IMR-90 (cell line): Measurements from ENCODE around the gene MACO1. TPM values are rescaled to one million over a fixed set of nuclear protein-coding genes. Genes with fewer than 3 reads are reported as not detected.

Experiments
- ATAC-seq: fragments of 200-7000 bp; cut with Tn5 transposase; 2 replicates; pipeline ENCODE4 v1.9.1; 2020; ENCODE audit warnings: low read depth, mild to moderate bottlenecking, moderate library complexity
- BruUV-seq: library from RNA; stranded (reverse); fragments of 400-500 nt; replicated peaks from 2 replicates; lab custom pipeline; 2021; lab: Mats Ljungman, UMichigan
- CTCF ChIA-PET: fragments of 300-600 bp; formaldehyde crosslinking; extraction: SDS; loops from one replicate; lab custom pipeline; 2021; ENCODE audit warnings: antibody characterized with exemption; lab: Yijun Ruan, JAX
- POLR2A ChIA-PET: fragments of 300-600 bp; sonication (Branson Sonifier 250); formaldehyde crosslinking; loops from one replicate; lab custom pipeline; 2022; ENCODE audit warnings: antibody characterized with exemption; ENCODE audit not compliant: unreplicated experiment; lab: Charles Lee
- DNase-seq: peaks from one replicate; pipeline ENCODE4 v3.0.0; 2013
- H2AFZ ChIP-seq: replicated peaks from 2 replicates; pipeline ENCODE3; 2013; ENCODE audit warnings: low read length, mild to moderate bottlenecking; ENCODE audit not compliant: poor library complexity
- H2AK5ac ChIP-seq: 2 replicates; pipeline ENCODE4 v1.6.1; 2013; ENCODE audit warnings: low read depth, low read length, inconsistent platforms
- H2AK9ac ChIP-seq: replicated peaks from 2 replicates; pipeline ENCODE3; 2013; ENCODE audit warnings: mild to moderate bottlenecking, low read depth, low read length, moderate library complexity; ENCODE audit not compliant: poor library complexity
- H2BK120ac ChIP-seq: 2 replicates; pipeline ENCODE4 v1.6.1; 2013; ENCODE audit warnings: low read depth, low read length, inconsistent platforms
- H2BK15ac ChIP-seq: 3 replicates; pipeline ENCODE4 v1.6.1; 2013; ENCODE audit warnings: low read depth, low read length, inconsistent platforms
- H2BK20ac ChIP-seq: 2 replicates; pipeline ENCODE4 v1.6.1; 2013; ENCODE audit warnings: low read depth, mild to moderate bottlenecking, inconsistent platforms, low read length, moderate library complexity
- H2BK5ac ChIP-seq: 2 replicates; pipeline ENCODE4 v1.6.1; 2013; ENCODE audit warnings: mild to moderate bottlenecking, low read depth, low read length, inconsistent platforms; ENCODE audit not compliant: poor library complexity, severe bottlenecking
- H3K14ac ChIP-seq: replicated peaks from 2 replicates; pipeline ENCODE4 v1.6.1; 2013; ENCODE audit warnings: low read depth, low read length, inconsistent platforms
- H3K18ac ChIP-seq: 2 replicates; pipeline ENCODE4 v1.6.1; 2013; ENCODE audit warnings: low read depth, low read length, control low read depth
- H3K23ac ChIP-seq: 2 replicates; pipeline ENCODE4 v1.6.1; 2013; ENCODE audit warnings: low read depth, low read length, inconsistent platforms
- H3K27ac ChIP-seq: 2 replicates; pipeline ENCODE4 v1.5.1; 2013; ENCODE audit warnings: mild to moderate bottlenecking, control low read depth, low read length; ENCODE audit not compliant: insufficient read depth
- H3K27me3 ChIP-seq: 2 replicates; pipeline ENCODE4 v1.6.1; 2013; ENCODE audit warnings: low read length; ENCODE audit not compliant: control insufficient read depth, insufficient read depth
- H3K36me3 ChIP-seq: 2 replicates; pipeline ENCODE4 v1.6.1; 2013; ENCODE audit warnings: low read length, mixed read lengths; ENCODE audit not compliant: control insufficient read depth, insufficient read depth
- H3K4ac ChIP-seq: 2 replicates; pipeline ENCODE4 v1.6.1; 2013; ENCODE audit warnings: low read depth, low read length, inconsistent platforms
- H3K4me1 ChIP-seq: 2 replicates; pipeline ENCODE4 v1.6.1; 2013; ENCODE audit warnings: low read length, mixed read lengths; ENCODE audit not compliant: control insufficient read depth, insufficient read depth
- H3K4me2 ChIP-seq: 2 replicates; pipeline ENCODE4 v1.6.1; 2013; ENCODE audit warnings: low read depth, mild to moderate bottlenecking, control low read depth, low read length, moderate library complexity
- H3K4me3 ChIP-seq: 2 replicates; pipeline ENCODE4 v1.5.1; 2013; ENCODE audit warnings: low read depth, mild to moderate bottlenecking, control low read depth, low read length, moderate library complexity; ENCODE audit not compliant: insufficient read depth
- H3K56ac ChIP-seq: 2 replicates; pipeline ENCODE4 v1.6.1; 2013; ENCODE audit warnings: low read length, inconsistent platforms; ENCODE audit not compliant: insufficient read depth; ENCODE audit errors: extremely low read depth
- H3K79me1 ChIP-seq, 2 experiments: 2 replicates each; pipeline ENCODE4 v1.6.1; 2013; ENCODE audit warnings: low read length in 2 of 2, inconsistent platforms in 1 of 2, low read depth in 1 of 2
- H3K9ac ChIP-seq: 2 replicates; pipeline ENCODE4 v1.6.1; 2013; ENCODE audit warnings: low read depth, low read length, control low read depth
- H3K9me1 ChIP-seq: 2 replicates; pipeline ENCODE4 v1.6.1; 2013; ENCODE audit warnings: low read length, inconsistent platforms; ENCODE audit not compliant: insufficient read depth
- H3K9me3 ChIP-seq: 2 replicates; pipeline ENCODE4 v1.6.1; 2013; ENCODE audit warnings: low read length; ENCODE audit not compliant: control insufficient read depth, insufficient read depth
- H4K20me1 ChIP-seq: 2 replicates; pipeline ENCODE4 v1.6.1; 2013; ENCODE audit warnings: low read length, inconsistent platforms; ENCODE audit not compliant: insufficient read depth
- H4K5ac ChIP-seq: 2 replicates; pipeline ENCODE4 v1.6.1; 2013; ENCODE audit warnings: mild to moderate bottlenecking, low read depth, low read length, control low read depth
- H4K8ac ChIP-seq, 2 experiments: 2 replicates each; pipeline ENCODE4 v1.6.1; 2013; ENCODE audit warnings: low read depth in 2 of 2, low read length in 2 of 2, control low read depth in 1 of 2, inconsistent platforms in 1 of 2
- H4K91ac ChIP-seq: 2 replicates; pipeline ENCODE4 v1.6.1; 2013; ENCODE audit warnings: low read depth, low read length, inconsistent platforms; ENCODE audit not compliant: insufficient read depth
- CHD1 ChIP-seq: IDR thresholded peaks from 2 replicates; pipeline ENCODE4 v1.6.1; 2012; ENCODE audit warnings: low read depth, low read length, improper control_type of control experiment
- MAZ ChIP-seq: IDR thresholded peaks from 2 replicates; pipeline ENCODE4 v1.6.1; 2012; ENCODE audit warnings: low read depth, mild to moderate bottlenecking, low read length, improper control_type of control experiment, moderate library complexity, borderline replicate concordance
- NFE2L2 ChIP-seq: fragments of 150-350 bp; IDR thresholded peaks from 2 replicates; pipeline ENCODE4 v1.6.1; 2016; ENCODE audit warnings: low read depth, mild to moderate bottlenecking, low read length
- RAD21 ChIP-seq: IDR thresholded peaks from 2 replicates; pipeline ENCODE4 v1.6.1; 2012; ENCODE audit warnings: low read length, improper control_type of control experiment
- SMC3 ChIP-seq: fragments of 150-350 bp; IDR thresholded peaks from 2 replicates; pipeline ENCODE4 v1.6.1; 2016; ENCODE audit warnings: low read depth, mild to moderate bottlenecking, antibody characterized with exemption, low read length, moderate library complexity
- WGBS, 2 experiments: methylation state at CpG; one replicate each; pipeline versions ENCODE4 v1.1.5 to v1.1.7; 2013; ENCODE audit warnings: missing lambda C conversion rate in 2 of 2; ENCODE audit not compliant: insufficient read length in 1 of 2; ENCODE audit errors: extremely low coverage in 2 of 2; 5-methylcytosine and 5-hydroxymethylcytosine counted together
- dilution Hi-C: fragments of 300-500 bp; cut with HindIII; formaldehyde crosslinking; loops from one replicate; pipeline ENCODE4 v1.14.3; 2018; ENCODE audit warnings: low sequenced_read_pairs; ENCODE audit not compliant: unreplicated experiment
- in situ Hi-C: fragments of 300-500 bp; cut with MboI; formaldehyde crosslinking; loops from 3 replicates; pipeline ENCODE4 v1.14.3; 2019; ENCODE audit warnings: low sequenced_read_pairs, inconsistent platforms, mixed read lengths
- intact Hi-C: fragments of 100-400 bp; cut with micrococcal nuclease; formaldehyde crosslinking; loops from 2 replicates; pipeline ENCODE4 v1.10.0; 2022
- polyA plus RNA-seq, 3 experiments: library from polyadenylated mRNA; depleted of rRNA; stranded (reverse); fragments of >200 nt; gene quantifications; 2 replicates each; pipeline ENCODE4 v1.2.3, GENCODE V29; 2012; ENCODE audit warnings: low replicate concordance in 1 of 3
- total RNA-seq: library from RNA; depleted of rRNA; stranded (reverse); fragments of >200 nt; gene quantifications from 2 replicates; pipeline ENCODE4 v1.2.3, GENCODE V29; 2012
- TF ChIP-seq, protein P1 (sequence below): conservative IDR thresholded peaks from 2 replicates; pipeline ENCODE4 v1.5.1; 2012; ENCODE audit warnings: mild to moderate bottlenecking, low read depth, low read length, improper control_type of control experiment
- TF ChIP-seq, protein P2 (sequence below): fragments of 150-350 bp; IDR thresholded peaks from 2 replicates; pipeline ENCODE4 v1.6.1; 2016; ENCODE audit warnings: low read depth, mild to moderate bottlenecking, low read length, moderate library complexity, borderline replicate concordance

The MACO1 gene
- total and polyA plus RNA-seq, 2 of the 4 experiments (the other 2 are of a cell fraction), result 6.8 to 12.7 TPM

DNA sequence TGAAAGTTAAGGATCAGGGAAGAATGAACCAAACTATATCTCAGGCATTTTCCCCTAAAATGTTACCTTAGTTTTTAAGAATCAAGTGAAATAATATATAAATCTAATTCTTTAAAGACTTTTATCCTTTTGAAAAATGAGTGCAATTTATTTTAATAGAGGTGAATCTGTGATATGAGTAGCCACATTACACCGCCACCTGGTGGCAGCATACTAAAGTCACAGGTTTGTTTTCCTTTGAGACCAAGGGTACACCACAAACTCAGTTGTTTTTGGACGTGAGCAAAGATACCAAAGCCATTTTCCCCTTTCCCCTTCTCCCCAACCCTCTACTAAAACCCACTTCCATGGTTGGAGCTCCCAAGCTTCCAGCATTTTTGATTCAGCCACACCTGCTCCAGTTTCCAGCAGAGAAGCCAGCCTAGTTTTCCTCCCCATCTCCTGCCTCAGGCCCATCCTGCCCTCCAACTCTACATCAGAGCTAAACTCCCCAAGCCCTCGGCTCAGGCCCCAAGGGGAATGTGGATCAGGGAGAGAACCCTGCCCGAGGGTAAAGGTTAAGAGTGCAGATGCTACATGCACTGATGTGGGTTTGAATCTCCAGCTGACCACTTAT is 89.9 kb downstream of the MACO1 start:
- H3K36me3 ChIP-seq, result no peaks in the 10 kb centered on the region
- H2BK20ac ChIP-seq, result no peak overlapping the region
- no peaks in the 10 kb centered on the region for H3K79me1 ChIP-seq
- POLR2A ChIA-PET, result no interaction called here
- no peak overlapping the region for H4K5ac ChIP-seq
- H3K4me1 ChIP-seq, result no peaks in the 10 kb centered on the region; the same call in 1 of the 2 replicates
- H3K18ac ChIP-seq, result no peak overlapping the region
- no peak overlapping the region for H3K4me3 ChIP-seq
- 0 out of 2 replicates have a peak overlapping the region, but pooled peaks have one; percentile 7 for H2AK5ac ChIP-seq
- CTCF ChIA-PET, result interaction anchor here (0.5 to 1.2 kb wide), 3 partner anchors 15 to 75 kb away, joined by 3 to 4 read pairs (median 4); no protein-coding TSS in a partner anchor
- H3K14ac ChIP-seq, result peak overlapping the region; percentile 54; the same call in 1 of the 2 replicates
- in situ Hi-C loops (loop anchor here (10.0 to 25.0 kb wide), 2 partner anchors 108 to 236 kb away; partner anchors contain the start of gene RHCE), intact Hi-C loops (loop anchor here (5.0 to 10.0 kb wide), 4 partner anchors 88 to 278 kb away; partner anchors contain the start of gene MACO1), dilution Hi-C loops (no loop called here)
- H2BK120ac ChIP-seq, result 0 out of 2 replicates have a peak overlapping the region, but pooled peaks have one; percentile 28
- no peak overlapping the region for H3K56ac ChIP-seq
- no peak overlapping the region for H3K4me2 ChIP-seq
- no peak overlapping the region for H3K27ac ChIP-seq
- H2AFZ ChIP-seq, result peak overlapping the region; percentile 76
- no peak overlapping the region for H2AK9ac ChIP-seq
- peaks cover 20% of the 10 kb centered on the region for H3K27me3 ChIP-seq
- H4K20me1 ChIP-seq, result no peaks in the 10 kb centered on the region
- H4K8ac ChIP-seq, result peak overlapping the region in 1 of 2 experiments; percentile 78; a peak in 1 of 4 replicates
- H3K4ac ChIP-seq, result peak overlapping the region; percentile 59; the same call in 1 of the 2 replicates
- no peak overlapping the region for H2BK5ac ChIP-seq
- TF ChIP-seq, protein P1, sequence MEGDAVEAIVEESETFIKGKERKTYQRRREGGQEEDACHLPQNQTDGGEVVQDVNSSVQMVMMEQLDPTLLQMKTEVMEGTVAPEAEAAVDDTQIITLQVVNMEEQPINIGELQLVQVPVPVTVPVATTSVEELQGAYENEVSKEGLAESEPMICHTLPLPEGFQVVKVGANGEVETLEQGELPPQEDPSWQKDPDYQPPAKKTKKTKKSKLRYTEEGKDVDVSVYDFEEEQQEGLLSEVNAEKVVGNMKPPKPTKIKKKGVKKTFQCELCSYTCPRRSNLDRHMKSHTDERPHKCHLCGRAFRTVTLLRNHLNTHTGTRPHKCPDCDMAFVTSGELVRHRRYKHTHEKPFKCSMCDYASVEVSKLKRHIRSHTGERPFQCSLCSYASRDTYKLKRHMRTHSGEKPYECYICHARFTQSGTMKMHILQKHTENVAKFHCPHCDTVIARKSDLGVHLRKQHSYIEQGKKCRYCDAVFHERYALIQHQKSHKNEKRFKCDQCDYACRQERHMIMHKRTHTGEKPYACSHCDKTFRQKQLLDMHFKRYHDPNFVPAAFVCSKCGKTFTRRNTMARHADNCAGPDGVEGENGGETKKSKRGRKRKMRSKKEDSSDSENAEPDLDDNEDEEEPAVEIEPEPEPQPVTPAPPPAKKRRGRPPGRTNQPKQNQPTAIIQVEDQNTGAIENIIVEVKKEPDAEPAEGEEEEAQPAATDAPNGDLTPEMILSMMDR, result peak; percentile 79
- TF ChIP-seq, protein P2, sequence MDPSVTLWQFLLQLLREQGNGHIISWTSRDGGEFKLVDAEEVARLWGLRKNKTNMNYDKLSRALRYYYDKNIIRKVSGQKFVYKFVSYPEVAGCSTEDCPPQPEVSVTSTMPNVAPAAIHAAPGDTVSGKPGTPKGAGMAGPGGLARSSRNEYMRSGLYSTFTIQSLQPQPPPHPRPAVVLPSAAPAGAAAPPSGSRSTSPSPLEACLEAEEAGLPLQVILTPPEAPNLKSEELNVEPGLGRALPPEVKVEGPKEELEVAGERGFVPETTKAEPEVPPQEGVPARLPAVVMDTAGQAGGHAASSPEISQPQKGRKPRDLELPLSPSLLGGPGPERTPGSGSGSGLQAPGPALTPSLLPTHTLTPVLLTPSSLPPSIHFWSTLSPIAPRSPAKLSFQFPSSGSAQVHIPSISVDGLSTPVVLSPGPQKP, result no peak
- no peak for TF ChIP-seq CHD1
- TF ChIP-seq MAZ, result no peak
- TF ChIP-seq SMC3, result peak; percentile 90
- TF ChIP-seq NFE2L2, result no peak
- TF ChIP-seq RAD21, result peak; percentile 72
- no peak overlapping the region for H4K91ac ChIP-seq
- H3K9ac ChIP-seq, result no peak overlapping the region
- H2BK15ac ChIP-seq, result no peak overlapping the region
- peaks cover 6% of the 10 kb centered on the region; the same call in 1 of the 2 replicates for H3K9me1 ChIP-seq
- WGBS, 2 experiments, result 0% methylated on average over 2 of the region's 4 CpGs; no CpG with 5 or more reads in 1 of the 2 experiments
- ATAC-seq (peak; percentile 57; the same call in 1 of the 2 replicates), DNase-seq (peak; percentile 69)
- no TSS peak for BruUV-seq
- no peak overlapping the region for H3K23ac ChIP-seq
- peaks cover 11% of the 10 kb centered on the region for H3K9me3 ChIP-seq
